GM12878 (cell line): Measurements from ENCODE around the gene EDN2. TPM values are rescaled to one million over a fixed set of nuclear protein-coding genes. Genes with fewer than 3 reads are reported as not detected.

ENCODE experiments used
- ATAC-seq: fragments of 200-7000 bp; cut with Tn5 transposase; 3 replicates; pipeline ENCODE4 v1.9.1; 2020; ENCODE audit warnings: mild to moderate bottlenecking, moderate library complexity
- BruUV-seq: library from RNA; stranded (reverse); fragments of 400-500 nt; replicated peaks from 2 replicates; lab custom pipeline; 2021; lab: Mats Ljungman, UMichigan
- CTCF ChIA-PET: fragments of 300-600 bp; sonication (Branson Sonifier 250); formaldehyde crosslinking; extraction: SDS; loops from one replicate; lab custom pipeline; 2021; ENCODE audit warnings: inconsistent platforms; lab: Yijun Ruan, JAX
- POLR2A ChIA-PET: fragments of 350-600 bp; formaldehyde crosslinking; extraction: SDS; loops from one replicate; lab custom pipeline; 2021; ENCODE audit warnings: inconsistent platforms; lab: Charles Lee
- RAD21 ChIA-PET: fragments of 300-600 bp; sonication (Branson Sonifier 250); formaldehyde crosslinking; loops from one replicate; lab custom pipeline; 2023; ENCODE audit warnings: antibody characterized with exemption; ENCODE audit not compliant: unreplicated experiment; lab: Charles Lee
- SMC1A ChIA-PET: fragments of 300-600 bp; sonication (Branson Sonifier 250); formaldehyde crosslinking; loops from one replicate; lab custom pipeline; 2023; ENCODE audit not compliant: unreplicated experiment, uncharacterized antibody; lab: Charles Lee
- DNase-seq: peaks from one replicate; pipeline ENCODE4 v3.0.0-alpha.2; 2011; ENCODE audit warnings: low read depth, low spot score
- FAIRE-seq: peaks from 3 replicates; lab custom pipeline; 2011; peaks lifted over from hg19 to GRCh38; lab: Jason Lieb, UNC
- H2AFZ ChIP-seq: 2 replicates; pipeline ENCODE4 v1.6.0; 2011; ENCODE audit warnings: low read depth, low read length, control low read depth; ENCODE audit not compliant: control insufficient read depth
- H3K27ac ChIP-seq: 2 replicates; pipeline ENCODE4 v1.5.1; 2011; ENCODE audit warnings: control low read depth; ENCODE audit not compliant: control insufficient read depth, insufficient read depth
- H3K27me3 ChIP-seq, 2 experiments: replicated peaks in 1 of 2; 2 replicates each; pipeline versions ENCODE4 v1.6.0 to v1.6.1; 2011; ENCODE audit warnings: low read length in 1 of 2; ENCODE audit not compliant: control insufficient read depth in 2 of 2, insufficient read depth in 2 of 2
- H3K36me3 ChIP-seq, 2 experiments: 2 replicates each; pipeline ENCODE4 v1.5.1; 2011; ENCODE audit warnings: low read length in 1 of 2; ENCODE audit not compliant: control insufficient read depth in 2 of 2, insufficient read depth in 2 of 2
- H3K4me1 ChIP-seq: 2 replicates; pipeline ENCODE4 v1.6.1; 2011; ENCODE audit warnings: mild to moderate bottlenecking, low read length, moderate library complexity, mixed read lengths; ENCODE audit not compliant: control insufficient read depth, insufficient read depth
- H3K4me2 ChIP-seq: 2 replicates; pipeline ENCODE4 v1.6.0; 2011; ENCODE audit warnings: control low read depth; ENCODE audit not compliant: control insufficient read depth, insufficient read depth
- H3K4me3 ChIP-seq: fragments of 200-600 bp; sonication (generic); 2 replicates; pipeline ENCODE4 v1.5.1; 2016
- H3K79me2 ChIP-seq: 2 replicates; pipeline ENCODE4 v1.6.0; 2011; ENCODE audit warnings: low read length; ENCODE audit not compliant: control insufficient read depth, insufficient read depth
- H3K9ac ChIP-seq: 2 replicates; pipeline ENCODE4 v1.8.0; 2011; ENCODE audit warnings: low read length, control low read depth, mixed read lengths; ENCODE audit not compliant: control insufficient read depth, insufficient read depth
- H3K9me3 ChIP-seq: replicated peaks from 3 replicates; pipeline ENCODE4 v1.5.1; 2011; ENCODE audit warnings: mild to moderate bottlenecking, low read length; ENCODE audit not compliant: control insufficient read depth, insufficient read depth
- H4K20me1 ChIP-seq: 2 replicates; pipeline ENCODE4 v1.6.0; 2011; ENCODE audit not compliant: control insufficient read depth, insufficient read depth
- POLR2AphosphoS5 ChIP-seq: IDR thresholded peaks from 2 replicates; pipeline ENCODE4 v1.6.1; 2011; ENCODE audit warnings: mild to moderate bottlenecking, low read length, inconsistent platforms
- WGBS: methylation state at CpG from one replicate; pipeline ENCODE4 v1.1.6; 2016; ENCODE audit warnings: low lambda C conversion rate; ENCODE audit not compliant: insufficient replicate concordance, insufficient coverage; ENCODE audit errors: missing lambda C conversion rate; 5-methylcytosine and 5-hydroxymethylcytosine counted together
- in situ Hi-C: fragments of 300-500 bp; cut with MboI; formaldehyde crosslinking; loops from 9 replicates; pipeline ENCODE4 v1.14.3; 2018; ENCODE audit warnings: mixed read lengths
- intact Hi-C: fragments of 100-400 bp; cut with micrococcal nuclease; formaldehyde crosslinking; loops from one replicate; pipeline ENCODE4 v1.14.2; 2022; ENCODE audit not compliant: unreplicated experiment
- polyA plus RNA-seq, 11 experiments: library from polyadenylated mRNA; depleted of rRNA in 4 of 11; unstranded in 6 of 11; stranded (reverse) in 5 of 11; fragments of >200 nt; fragmentation: Nextera tagmentation in 4 of 11; fragmentation: Illumina TruSeq in 1 of 11; extraction: Ambion mirVana in 4 of 11; extraction: Trizol in 1 of 11; gene quantifications; 1 replicate in 1 of 11; 2 replicates in 10 of 11; pipeline versions ENCODE4 v1.2.1 to v1.2.3, GENCODE V29; 2011 to 2016; ENCODE audit warnings: inconsistent platforms in 2 of 11, missing spikeins in 2 of 11, low read depth in 1 of 11
- total RNA-seq, 4 experiments: library from RNA; depleted of rRNA in 3 of 4; stranded (reverse); fragments of >200 nt in 3 of 4; fragmentation: Illumina TruSeq in 1 of 4; extraction: Trizol in 1 of 4; gene quantifications; 2 replicates each; pipeline versions ENCODE4 v1.2.1 to v1.2.3, GENCODE V29; 2013 to 2021

Gene EDN2
- total and polyA plus RNA-seq, 10 of the 15 experiments (the other 5 are each of a cell fraction or from before 2014, with no cell fraction given), result 0.11 to 1.5 (median 0.43) TPM; not detected in 1

- no peak overlapping the region for H2AFZ ChIP-seq
- no peak overlapping the region for H3K4me2 ChIP-seq
- H4K20me1 ChIP-seq, result no peaks in the 10 kb centered on the region
- ChIA-PET POLR2A (interaction anchor here (0.5 to 0.9 kb wide), 3 partner anchors 9 to 267 kb away, joined by 3 to 4 read pairs (median 3); no protein-coding TSS in a partner anchor), RAD21 (interaction anchor here (1.0 kb wide), 1 partner anchor 31 kb away, joined by 3 read pairs; no protein-coding TSS in a partner anchor), SMC1A (interaction anchor here (0.9 to 1.2 kb wide), 2 partner anchors 20 to 26 kb away, joined by 5 read pairs; no protein-coding TSS in a partner anchor), CTCF (interaction anchor here (1.0 to 1.6 kb wide), 7 partner anchors 11 to 55 kb away, joined by 3 to 6 read pairs (median 3); no protein-coding TSS in a partner anchor)
- no peak for TF ChIP-seq POLR2AphosphoS5
- no TSS peak for BruUV-seq
- H3K36me3 ChIP-seq, result no peaks in the 10 kb centered on the region
- no peak overlapping the region for H3K4me3 ChIP-seq
- no peaks in the 10 kb centered on the region for H3K9me3 ChIP-seq
- H3K4me1 ChIP-seq, result peaks cover 26% of the 10 kb centered on the region
- no peaks in the 10 kb centered on the region for H3K79me2 ChIP-seq
- no peak overlapping the region for H3K9ac ChIP-seq
- no peak overlapping the region for H3K27ac ChIP-seq
- DNase-seq (no peak), FAIRE-seq (no peak), ATAC-seq (no peak)
- WGBS, result 69% methylated on average over 8 of the region's 11 CpGs
- no peaks in the 10 kb centered on the region for H3K27me3 ChIP-seq
- in situ Hi-C loops (no loop called here), intact Hi-C loops (no loop called here)
Observed at GRCh38 chr1:41488040-41488951, 3.8 kb upstream of the EDN2 start.
